Measurements from ENCODE around the gene LCN12. TPM values are rescaled to one million over a fixed set of nuclear protein-coding genes. Genes with fewer than 3 reads are reported as not detected.

Gene LCN12
- total RNA-seq, 1 donor from 2014 or later: 16.2 TPM

DNA sequence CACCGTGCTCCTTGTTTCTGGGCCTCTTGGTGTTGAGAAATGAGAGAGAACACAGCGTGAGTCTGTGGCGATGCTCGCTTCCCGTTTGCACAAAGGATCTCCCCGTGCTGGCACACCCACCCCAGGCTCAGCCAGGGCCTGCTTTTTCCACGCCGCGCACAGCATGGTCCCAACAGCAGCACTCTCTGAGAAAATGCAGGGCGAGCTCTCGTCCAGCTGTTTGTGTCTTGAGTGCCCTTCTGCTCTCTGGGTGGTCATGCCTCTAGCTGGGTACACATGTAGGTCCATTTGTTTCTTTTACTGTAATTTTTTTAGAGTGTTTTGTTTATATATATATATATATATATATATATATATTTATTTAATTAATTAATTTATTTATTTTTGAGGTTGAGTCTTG is 34.2 kb upstream of the LCN12 start:
- peaks cover 10% of the 10 kb centered on the region for H3K36me3 Mint-ChIP-seq (ENCODE audit: insufficient read depth)
- H3K4me3 Mint-ChIP-seq (ENCODE audit: low read depth): no peak overlapping the region
- no peaks in the 10 kb centered on the region for H3K4me1 Mint-ChIP-seq (ENCODE audit: low read depth)
- H3K27me3 Mint-ChIP-seq: no peaks in the 10 kb centered on the region
- no peak overlapping the region for H3K27ac Mint-ChIP-seq
- no peak for DNase-seq (ENCODE audit: low spot score, unreplicated experiment)
- no peak for TF ChIP-seq CTCF (IDR thresholded peaks at IDR 0.05; ENCODE audit: unreplicated experiment)
- H3K9me3 Mint-ChIP-seq (ENCODE audit: low read depth): no peaks in the 10 kb centered on the region

DNA sequence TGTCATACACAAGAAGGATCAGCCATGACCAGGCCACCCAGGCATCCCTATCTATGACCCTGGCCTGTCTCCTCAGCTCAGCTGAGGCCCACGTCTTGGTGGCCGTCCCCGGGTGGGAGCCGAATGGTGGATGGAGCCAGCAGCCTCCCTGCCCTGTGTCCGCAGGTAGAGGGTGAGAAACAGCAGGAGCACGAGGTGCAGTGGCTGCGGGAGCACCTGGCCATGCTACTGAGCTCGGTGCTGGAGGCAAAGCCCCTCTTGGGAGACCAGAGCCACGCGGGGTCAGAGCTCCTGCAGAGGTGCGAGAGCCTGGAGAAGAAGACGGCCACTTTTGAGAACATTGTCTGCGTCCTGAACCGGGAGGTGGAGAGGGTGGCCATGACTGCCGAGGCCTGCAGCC is 32.0 kb upstream of the LCN12 start:
- Mint-ChIP-seq H3K9me3 (ENCODE audit: low read depth) (no peaks in the 10 kb centered on the region), H3K27ac (no peak overlapping the region), H3K4me3 (ENCODE audit: low read depth) (no peak overlapping the region), H3K36me3 (ENCODE audit: insufficient read depth) (peaks cover 7% of the 10 kb centered on the region), H3K4me1 (ENCODE audit: low read depth) (no peaks in the 10 kb centered on the region), H3K27me3 (no peaks in the 10 kb centered on the region)
- no peak for TF ChIP-seq CTCF (IDR thresholded peaks at IDR 0.05; ENCODE audit: unreplicated experiment)
- no peak for DNase-seq (ENCODE audit: low spot score, unreplicated experiment)

- Mint-ChIP-seq H3K36me3 (ENCODE audit: insufficient read depth) (peaks cover 9% of the 10 kb centered on the region), H3K4me1 (ENCODE audit: low read depth) (no peaks in the 10 kb centered on the region), H3K9me3 (ENCODE audit: low read depth) (no peaks in the 10 kb centered on the region), H3K4me3 (ENCODE audit: low read depth) (no peak overlapping the region), H3K27ac (no peak overlapping the region), H3K27me3 (no peaks in the 10 kb centered on the region)
- TF ChIP-seq CTCF (IDR thresholded peaks at IDR 0.05; ENCODE audit: unreplicated experiment): no peak
- no peak for DNase-seq (ENCODE audit: low spot score, unreplicated experiment)
These were observed 31.3 kb upstream of the LCN12 start for GRCh38 chr9:136920734-136921231.

- H3K4me1 Mint-ChIP-seq (ENCODE audit: low read depth): no peaks in the 10 kb centered on the region
- no peak for DNase-seq (ENCODE audit: low spot score, unreplicated experiment)
These were observed 30.8 kb upstream of the LCN12 start for GRCh38 chr9:136921307-136921706.

DNA sequence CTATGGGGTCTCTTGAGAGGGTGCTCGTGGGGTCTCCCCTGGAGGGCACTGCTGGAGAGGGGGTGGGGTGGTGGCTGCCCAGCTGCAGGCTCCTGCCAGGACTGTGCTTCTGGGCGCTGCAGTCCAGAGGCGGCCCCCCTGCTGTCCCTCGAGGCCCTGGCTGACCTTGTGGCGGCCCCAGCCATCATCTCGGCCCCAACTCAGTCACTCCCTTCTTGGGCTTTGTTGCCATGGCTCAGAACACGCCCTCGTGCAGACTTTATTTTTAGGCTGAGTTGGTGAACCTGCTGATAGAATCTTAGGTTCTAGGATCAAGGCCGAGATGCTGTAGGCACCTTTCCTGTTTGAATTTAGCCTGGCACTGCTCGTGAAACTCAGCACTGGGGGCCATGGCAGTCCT is 30.4 kb upstream of the LCN12 start:
- TF ChIP-seq CTCF (IDR thresholded peaks at IDR 0.05; ENCODE audit: unreplicated experiment): no peak
- Mint-ChIP-seq H3K27me3 (no peaks in the 10 kb centered on the region), H3K36me3 (ENCODE audit: insufficient read depth) (peaks cover 8% of the 10 kb centered on the region), H3K4me1 (ENCODE audit: low read depth) (no peaks in the 10 kb centered on the region), H3K4me3 (ENCODE audit: low read depth) (no peak overlapping the region), H3K9me3 (ENCODE audit: low read depth) (no peaks in the 10 kb centered on the region), H3K27ac (no peak overlapping the region)
- no peak for DNase-seq (ENCODE audit: low spot score, unreplicated experiment)

More at GRCh38 chr9:136921307-136921706, 30.8 kb upstream of the LCN12 start:
- H3K9me3 Mint-ChIP-seq (ENCODE audit: low read depth): no peaks in the 10 kb centered on the region
- H3K4me3 Mint-ChIP-seq (ENCODE audit: low read depth): no peak overlapping the region
- no peak for TF ChIP-seq CTCF (IDR thresholded peaks at IDR 0.05; ENCODE audit: unreplicated experiment)
- no peak overlapping the region for H3K27ac Mint-ChIP-seq
- H3K36me3 Mint-ChIP-seq (ENCODE audit: insufficient read depth): peaks cover 8% of the 10 kb centered on the region
- no peaks in the 10 kb centered on the region for H3K27me3 Mint-ChIP-seq

Measured in progenitor cell of endocrine pancreas (in vitro differentiated cells).